NCI-H345 treated with DMSO at 0.1 percent for 48 hours (cell line): ENCODE measurements around the gene ZNF484.
"Not testable (repeated sequence)": the region's sequence is repeated elsewhere in the genome, so short reads cannot be mapped to it uniquely, and the experiment has no call there.

ENCODE experiments used
- DNase-seq: peaks from one replicate; lab custom pipeline; 2025; ENCODE audit not compliant: unreplicated experiment; lab: John Stamatoyannopoulos, UW

ZNF484 gene

GRCh38 chr9:92864152-92864551 lies 13.7 kb downstream of the ZNF484 start:
- no peak for DNase-seq

GRCh38 chr9:92860867-92861266 lies 17.0 kb downstream of the ZNF484 start:
- DNase-seq: no peak

GRCh38 chr9:92857236-92857635 lies 20.6 kb downstream of the ZNF484 start:
- DNase-seq: no peak

- no peak for DNase-seq
Observed at GRCh38 chr9:92853716-92854115, 24.1 kb downstream of the ZNF484 start.

GRCh38 chr9:92850898-92851297 lies 26.9 kb downstream of the ZNF484 start:
- DNase-seq: no peak

GRCh38 chr9:92848740-92849139 lies 29.1 kb downstream of the ZNF484 start:
- DNase-seq: not testable (repeated sequence)

- no peak for DNase-seq
Observed at GRCh38 chr9:92846662-92847145, 31.1 kb downstream of the ZNF484 start.

GRCh38 chr9:92838411-92838810 lies 39.4 kb downstream of the ZNF484 start:
- not testable (repeated sequence) for DNase-seq

- DNase-seq: no peak
Observed at GRCh38 chr9:92837191-92837590, 40.6 kb downstream of the ZNF484 start.

- no peak for DNase-seq
Observed at GRCh38 chr9:92829420-92829819, 48.4 kb downstream of the ZNF484 start.

- DNase-seq: not testable (repeated sequence)
Observed at GRCh38 chr9:92825065-92825464, 52.8 kb downstream of the ZNF484 start.

GRCh38 chr9:92820964-92821363 lies 56.9 kb downstream of the ZNF484 start:
- no peak for DNase-seq

GRCh38 chr9:92819898-92820297 lies 57.9 kb downstream of the ZNF484 start:
- DNase-seq: not testable (repeated sequence)

GRCh38 chr9:92809629-92810326 lies 68.1 kb downstream of the ZNF484 start:
- not testable (repeated sequence) for DNase-seq

- peak; percentile 26 for DNase-seq
Observed at GRCh38 chr9:92808726-92809451, 68.9 kb downstream of the ZNF484 start.

- no peak for DNase-seq
Observed at GRCh38 chr9:92807757-92808725, 69.8 kb downstream of the ZNF484 start.

- DNase-seq: no peak
Observed at GRCh38 chr9:92807031-92807756, 70.6 kb downstream of the ZNF484 start.

GRCh38 chr9:92804727-92805126 lies 73.1 kb downstream of the ZNF484 start:
- no peak for DNase-seq

GRCh38 chr9:92798358-92798757 lies 79.5 kb downstream of the ZNF484 start:
- no peak for DNase-seq

GRCh38 chr9:92796337-92796804 lies 81.5 kb downstream of the ZNF484 start:
- not testable (repeated sequence) for DNase-seq
